ENCODE results near the gene FUT2.
"Not testable (repeated sequence)": the region's sequence is repeated elsewhere in the genome, so short reads cannot be mapped to it uniquely, and the experiment has no call there.

FUT2 gene

GRCh38 chr19:48695743-48696352 is at the start of gene FUT2:
Gene FUT2 (plus strand): TSS chr19:48695971. CDS start chr19:48702957, 6,986 bp downstream.
- peak; percentile 55 for DNase-seq

DNA sequence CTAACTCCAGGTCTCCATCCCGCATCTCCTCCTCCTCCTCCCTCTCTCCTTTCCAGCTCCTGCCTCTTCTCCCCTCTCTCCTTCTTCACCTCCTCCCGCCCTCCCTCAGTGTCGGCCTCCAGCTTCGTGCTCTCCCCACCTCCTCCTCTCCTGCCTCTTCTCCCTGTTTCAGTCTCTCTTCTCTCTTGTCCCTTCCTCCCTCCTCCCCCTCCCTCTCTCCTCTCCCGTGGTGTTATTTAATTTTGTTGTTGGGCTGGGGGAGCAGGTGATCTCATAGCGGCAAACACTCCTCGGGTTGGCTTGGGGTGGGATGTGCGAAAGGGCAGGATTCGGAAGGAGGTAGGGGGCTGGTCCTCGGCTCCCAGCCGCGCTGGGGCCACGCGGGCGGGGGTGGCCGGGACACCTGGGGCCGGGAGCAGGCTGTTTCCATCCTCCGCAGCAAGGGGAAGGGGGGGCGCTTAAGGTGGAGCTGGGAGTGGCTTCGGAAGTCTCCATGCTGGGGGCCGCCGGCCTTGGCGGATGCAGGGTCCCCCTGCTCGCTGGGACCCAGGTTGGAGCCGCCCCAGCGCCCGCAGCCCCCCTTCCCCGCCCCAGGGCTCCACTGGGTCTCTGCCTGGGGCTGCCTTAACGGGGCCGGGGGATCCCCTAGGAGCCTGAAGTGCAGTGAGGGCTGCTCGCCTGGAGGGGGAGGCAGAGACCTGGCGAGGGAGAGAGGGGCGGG is 49.6 kb upstream of the FUT2 start, which contains the start of gene CA11:
Gene CA11 (minus strand): TSS at position 187 of the 721 bp plus-strand sequence. CDS start 555 bp downstream, outside the sequence.
- peak; percentile 92 for DNase-seq

DNA sequence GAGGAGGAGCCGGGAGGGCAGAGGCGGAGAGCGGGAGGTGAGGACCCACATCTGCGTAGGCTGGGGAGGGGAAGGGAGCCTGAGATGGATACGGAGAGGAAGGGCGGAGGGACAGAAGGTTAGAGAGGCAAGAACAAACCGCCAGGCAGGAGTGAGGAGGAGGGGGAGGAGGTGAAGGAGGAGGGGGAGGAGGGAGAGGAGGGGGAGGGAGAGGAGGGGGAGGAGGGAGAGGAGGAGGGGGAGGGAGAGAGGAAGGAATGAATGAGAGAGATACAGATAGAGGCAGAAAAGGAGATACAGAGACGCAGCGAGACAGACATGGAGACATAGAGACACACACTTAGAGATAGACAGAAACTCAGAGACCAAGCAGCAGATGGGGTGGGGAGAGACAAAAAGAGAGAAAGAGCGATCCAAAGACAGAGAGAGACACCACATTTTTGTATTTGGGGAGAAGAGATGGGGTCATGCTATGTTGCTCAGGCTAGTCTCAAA is 49.0 kb upstream of the FUT2 start:
- DNase-seq: no peak

GRCh38 chr19:48648134-48648533 is 47.6 kb upstream of the FUT2 start:
- DNase-seq: no peak

- DNase-seq: no peak
Observed at GRCh38 chr19:48650974-48651682, 44.6 kb upstream of the FUT2 start.

DNA sequence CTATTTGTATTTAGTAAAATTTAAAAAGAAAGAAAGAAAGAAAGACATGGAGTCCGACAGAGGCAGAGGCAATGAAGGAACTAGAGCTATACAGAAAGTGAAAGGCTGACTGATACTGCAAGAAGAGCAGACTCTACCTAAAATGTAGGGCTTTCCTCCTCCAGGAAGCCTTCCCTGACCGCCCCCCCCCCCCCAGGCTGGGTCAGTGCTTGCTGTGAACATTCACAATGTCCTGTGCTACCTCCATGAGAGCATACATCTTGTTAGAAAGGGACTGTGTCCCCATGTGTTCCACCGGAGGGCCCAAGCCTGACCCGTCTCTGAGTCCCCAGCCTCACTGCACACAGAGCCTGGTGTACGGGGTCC is 44.1 kb upstream of the FUT2 start:
- no peak for DNase-seq

GRCh38 chr19:48654299-48655059 is 41.3 kb upstream of the FUT2 start:
- no peak for DNase-seq

GRCh38 chr19:48656840-48657474 is 38.8 kb upstream of the FUT2 start:
- DNase-seq: no peak

DNA sequence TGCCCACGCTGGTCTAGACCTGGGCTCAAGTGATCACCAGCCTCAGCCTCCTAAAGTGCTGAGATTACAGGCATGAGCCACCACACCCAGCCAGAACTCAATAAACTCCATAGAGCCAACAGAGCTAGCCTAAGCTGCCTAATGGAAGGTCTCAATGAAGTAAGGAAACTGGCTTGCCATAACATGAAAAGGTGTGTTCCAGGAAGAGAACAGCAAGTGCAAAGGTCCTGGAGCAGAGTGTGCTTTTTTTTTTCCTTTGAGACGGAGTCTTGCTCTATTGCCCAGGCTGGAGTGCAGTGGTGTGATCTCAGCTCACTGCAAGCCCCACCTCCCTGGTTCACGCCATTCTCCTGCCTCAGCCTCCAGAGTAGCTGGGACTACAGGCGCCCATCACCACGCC is 37.9 kb upstream of the FUT2 start:
- not testable (repeated sequence) for DNase-seq

DNA sequence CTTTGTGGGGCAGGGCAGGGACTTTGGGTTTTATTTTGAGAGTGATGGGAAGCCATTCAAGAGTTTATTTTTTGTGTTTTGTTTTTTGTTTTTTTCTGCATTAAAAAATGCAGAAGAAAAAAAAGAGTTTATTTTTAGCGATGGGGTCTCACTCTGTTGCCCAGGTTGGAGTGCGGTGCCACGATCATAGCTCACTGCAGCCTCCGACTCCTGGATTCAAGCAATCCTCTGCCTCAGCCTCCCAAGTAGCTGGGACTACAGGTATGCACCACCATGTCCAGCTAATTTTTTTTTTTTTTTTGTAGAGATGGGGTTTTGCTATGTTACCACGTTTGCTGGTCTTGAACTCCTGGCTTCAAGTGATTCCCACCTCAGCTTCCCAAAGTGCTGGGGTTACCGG is 37.3 kb upstream of the FUT2 start:
- no peak for DNase-seq

GRCh38 chr19:48659768-48660167 is 36.0 kb upstream of the FUT2 start:
- no peak for DNase-seq

- DNase-seq: no peak
Observed at GRCh38 chr19:48660852-48661710, 34.7 kb upstream of the FUT2 start.

DNA sequence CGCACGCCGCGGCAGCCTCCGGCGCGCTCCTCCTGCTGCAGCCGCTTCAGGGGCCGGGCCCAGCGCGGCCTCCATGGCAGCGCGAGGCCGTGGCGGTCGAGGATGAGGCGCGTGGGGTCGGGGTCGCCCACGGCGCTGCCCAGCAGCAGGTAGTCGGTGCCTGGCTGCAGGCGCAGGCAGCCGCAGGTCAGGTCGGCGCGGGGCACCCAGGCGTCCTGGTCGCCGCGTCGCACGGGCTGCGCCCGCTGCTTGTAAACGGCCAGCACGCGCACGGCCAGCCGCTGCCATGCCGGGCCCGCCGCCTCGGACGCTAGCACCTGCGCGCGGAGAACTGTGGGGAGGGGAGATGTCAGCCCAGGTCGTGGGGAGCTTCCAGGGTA is 34.1 kb upstream of the FUT2 start:
- no peak for DNase-seq

- DNase-seq: no peak
Observed at GRCh38 chr19:48663667-48664066, 32.1 kb upstream of the FUT2 start.

GRCh38 chr19:48664476-48664875 is 31.3 kb upstream of the FUT2 start:
- DNase-seq: no peak

DNA sequence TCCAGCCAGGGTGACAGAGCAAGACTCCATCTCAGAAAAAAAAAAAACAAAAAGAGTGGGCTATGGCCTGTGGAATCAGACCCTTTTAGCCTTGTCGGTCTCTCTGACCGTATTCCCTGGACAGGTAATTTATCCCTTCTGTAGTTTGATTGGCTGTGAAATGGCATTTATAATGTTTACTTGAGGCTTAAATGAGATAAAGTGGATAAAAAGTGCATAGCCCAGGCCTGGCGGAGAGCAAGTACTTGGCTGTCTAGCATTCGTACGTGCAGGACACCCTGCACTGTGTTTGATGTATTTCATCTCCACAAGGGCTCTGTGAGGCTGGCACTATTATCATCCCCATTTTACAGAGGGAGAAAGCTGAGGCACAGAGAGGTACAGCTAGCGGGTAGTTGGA is 30.0 kb upstream of the FUT2 start:
- DNase-seq: no peak

GRCh38 chr19:48668332-48668731 is 27.4 kb upstream of the FUT2 start:
- no peak for DNase-seq

DNA sequence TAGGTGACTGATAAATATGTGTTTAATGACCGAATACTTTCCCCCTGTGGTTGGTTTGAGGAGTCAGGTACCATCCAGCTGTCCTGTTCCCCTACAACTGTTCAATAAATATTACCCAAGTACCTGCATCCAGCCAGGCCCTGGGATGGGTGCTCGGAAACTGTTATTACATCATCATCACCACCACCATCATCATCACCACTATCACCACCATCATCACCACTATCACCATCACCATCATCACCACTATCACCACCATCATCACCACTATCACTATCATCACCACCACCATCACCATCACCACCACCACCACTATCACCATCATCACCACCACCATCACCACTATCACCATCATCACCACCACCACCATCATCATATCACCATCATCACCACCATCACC is 27.0 kb upstream of the FUT2 start:
- DNase-seq: no peak

GRCh38 chr19:48669903-48670668 is 25.7 kb upstream of the FUT2 start:
- DNase-seq: no peak

DNA sequence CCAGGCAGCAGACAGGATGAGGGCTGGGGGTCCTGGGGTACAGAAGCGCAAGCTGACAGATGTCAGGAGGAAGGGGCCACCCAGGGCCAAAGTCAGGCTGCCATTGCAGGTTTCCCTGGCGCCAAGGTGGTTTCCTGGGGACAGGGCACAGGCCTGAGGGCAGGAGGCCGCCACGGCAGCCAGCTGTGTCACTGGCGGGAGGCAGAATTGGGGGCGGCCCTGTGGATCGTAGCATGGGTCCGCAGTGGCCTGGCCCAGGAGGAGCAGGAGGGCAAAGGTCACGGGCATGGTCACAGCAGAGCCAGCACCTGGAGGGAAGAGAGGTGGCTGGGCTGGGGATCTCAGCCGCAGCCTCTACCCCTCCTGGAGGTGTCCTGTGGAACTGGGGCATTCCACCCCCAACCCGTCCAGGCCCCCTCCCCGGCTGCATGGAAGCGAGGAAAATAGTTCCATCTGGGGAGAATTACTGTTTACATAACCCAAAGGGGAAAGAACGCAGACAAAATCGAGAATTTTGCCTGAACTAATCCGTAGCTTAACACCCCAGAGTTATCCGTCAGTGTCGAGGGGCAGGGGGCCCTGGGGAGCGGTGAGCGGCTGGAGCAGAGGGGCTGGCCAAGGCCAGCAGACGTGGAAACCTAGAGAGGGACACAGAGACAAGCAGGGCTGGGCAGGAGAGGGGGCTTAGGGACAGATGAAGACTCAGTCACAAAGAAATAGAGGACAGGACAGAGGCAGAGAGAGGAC is 24.9 kb upstream of the FUT2 start:
- no peak for DNase-seq
